ENCODE measurements around the gene HSPB2. TPM values are rescaled to one million over a fixed set of nuclear protein-coding genes. Genes with fewer than 3 reads are reported as not detected.
"Not testable (repeated sequence)": the region's sequence is repeated elsewhere in the genome, so short reads cannot be mapped to it uniquely, and the experiment has no call there.

The HSPB2 gene
- total RNA-seq, 3 donors from 2014 or later: 1.4 to 4.8 TPM; not detected in 1

DNA sequence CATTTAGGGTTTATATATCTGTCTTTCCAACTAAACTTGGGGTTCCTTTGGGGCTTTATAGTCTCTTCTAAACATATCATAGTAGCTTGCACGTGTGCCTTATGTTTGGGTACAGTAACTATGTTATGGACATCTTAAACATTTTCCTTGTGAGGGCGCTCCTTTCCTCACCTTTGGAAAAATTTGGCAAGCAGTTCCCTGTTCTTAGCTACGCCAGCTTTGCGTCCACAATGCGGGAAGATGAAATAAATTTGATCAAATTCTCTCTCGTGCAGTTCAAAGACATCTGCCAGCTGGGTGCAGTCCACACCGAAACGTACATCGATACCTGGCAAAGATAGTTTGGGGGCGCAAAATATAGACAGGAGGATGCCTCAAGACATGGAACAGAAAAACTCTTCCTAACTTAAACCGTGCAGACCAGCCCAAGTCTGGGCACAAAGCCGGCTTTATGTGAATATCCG, 34.1 kb upstream of the HSPB2 start:
- intact Hi-C loops (cut with DNase I, micrococcal nuclease): no loop called here
- peak; percentile 6 for ATAC-seq
- no peak for DNase-seq

DNA sequence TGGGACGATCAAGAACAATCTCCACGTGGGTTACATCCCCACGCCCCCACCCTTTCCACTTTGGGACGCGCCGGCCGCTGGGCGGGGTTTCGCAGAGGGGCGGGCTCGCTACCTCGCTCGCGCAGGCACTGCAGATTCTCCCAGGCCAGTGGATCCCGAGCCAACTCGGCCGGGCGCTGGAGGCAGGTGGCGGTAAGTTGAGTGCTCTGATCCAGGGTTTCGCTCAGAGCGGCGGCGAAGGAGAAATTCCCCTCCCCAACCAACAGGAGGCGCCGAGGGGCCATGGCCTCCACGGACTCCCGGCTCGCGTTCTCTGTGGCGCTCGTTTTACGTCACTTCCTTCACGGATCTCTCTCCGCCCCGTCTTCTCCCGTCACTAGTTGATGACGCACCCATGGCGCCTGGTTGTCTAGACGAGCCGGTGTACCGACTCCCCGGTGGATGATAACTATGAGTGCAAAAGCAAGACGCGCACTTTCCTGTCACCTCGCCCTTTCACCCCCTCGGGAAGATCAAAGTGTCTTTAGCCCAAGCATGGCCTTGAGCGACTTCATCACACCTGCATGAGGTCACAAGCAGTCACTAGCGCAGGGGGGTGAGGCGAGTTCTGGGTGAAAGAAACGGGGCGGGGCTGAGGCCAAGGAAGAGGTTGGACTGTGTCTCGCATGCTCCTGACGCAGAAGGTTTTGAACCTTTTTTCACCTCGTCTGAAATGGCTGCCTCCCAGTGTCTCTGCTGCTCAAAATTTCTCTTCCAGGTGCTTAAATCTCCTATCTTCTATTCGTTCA, 33.5 kb upstream of the HSPB2 start, which contains the start of the genes CFAP68 and FDXACB1:
Gene CFAP68, plus strand, starts transcription at position 693 of the 788 bp plus-strand sequence. Its CDS starts 20 bp downstream, at position 713.
Gene FDXACB1, minus strand, starts transcription at position 317 of the 788 bp plus-strand sequence. Its CDS starts 33 bp downstream, at position 284.
- intact Hi-C loops (cut with DNase I, micrococcal nuclease): no loop called here
- TF ChIP-seq, protein P1, sequence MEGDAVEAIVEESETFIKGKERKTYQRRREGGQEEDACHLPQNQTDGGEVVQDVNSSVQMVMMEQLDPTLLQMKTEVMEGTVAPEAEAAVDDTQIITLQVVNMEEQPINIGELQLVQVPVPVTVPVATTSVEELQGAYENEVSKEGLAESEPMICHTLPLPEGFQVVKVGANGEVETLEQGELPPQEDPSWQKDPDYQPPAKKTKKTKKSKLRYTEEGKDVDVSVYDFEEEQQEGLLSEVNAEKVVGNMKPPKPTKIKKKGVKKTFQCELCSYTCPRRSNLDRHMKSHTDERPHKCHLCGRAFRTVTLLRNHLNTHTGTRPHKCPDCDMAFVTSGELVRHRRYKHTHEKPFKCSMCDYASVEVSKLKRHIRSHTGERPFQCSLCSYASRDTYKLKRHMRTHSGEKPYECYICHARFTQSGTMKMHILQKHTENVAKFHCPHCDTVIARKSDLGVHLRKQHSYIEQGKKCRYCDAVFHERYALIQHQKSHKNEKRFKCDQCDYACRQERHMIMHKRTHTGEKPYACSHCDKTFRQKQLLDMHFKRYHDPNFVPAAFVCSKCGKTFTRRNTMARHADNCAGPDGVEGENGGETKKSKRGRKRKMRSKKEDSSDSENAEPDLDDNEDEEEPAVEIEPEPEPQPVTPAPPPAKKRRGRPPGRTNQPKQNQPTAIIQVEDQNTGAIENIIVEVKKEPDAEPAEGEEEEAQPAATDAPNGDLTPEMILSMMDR (IDR thresholded peaks at IDR 0.05): peak; percentile 92
- Histone ChIP-seq H3K4me3 (peak within 1 kb of the TSS; percentile 10), H3K36me3 (ENCODE audit: low read depth) (no peaks in the 10 kb centered on the region), H3K9me3 (no peaks in the 10 kb centered on the region), H3K4me1 (ENCODE audit: low read depth) (no peaks in the 10 kb centered on the region)
- ATAC-seq (peak; percentile 97), DNase-seq (peak; percentile 95 to 98 (median 97))

More for the DNA sequence above, 34.1 kb upstream of the HSPB2 start:
- Histone ChIP-seq H3K9me3 (no peaks in the 10 kb centered on the region), H3K4me1 (ENCODE audit: low read depth) (no peaks in the 10 kb centered on the region), H3K4me3 (peak overlapping the region; percentile 10), H3K36me3 (ENCODE audit: low read depth) (no peaks in the 10 kb centered on the region)
- TF ChIP-seq, protein P1 (IDR thresholded peaks at IDR 0.05): no peak

DNA sequence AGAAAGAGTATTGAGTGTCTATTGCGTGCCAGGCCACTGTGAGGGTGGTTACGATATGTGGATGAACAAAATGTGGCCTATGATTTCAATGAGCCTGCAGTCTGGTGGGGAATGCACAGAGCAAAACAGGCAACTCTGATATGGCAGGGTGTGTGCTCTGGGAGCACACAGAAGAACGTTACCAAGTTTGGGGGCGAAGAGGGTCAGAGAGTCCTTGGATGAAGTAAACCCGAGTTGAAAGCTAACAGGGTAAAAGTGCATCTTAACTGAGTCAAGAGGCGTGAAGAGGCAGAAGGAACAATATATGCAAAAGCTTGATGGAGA, 32.9 kb upstream of the HSPB2 start:
- intact Hi-C loops (cut with DNase I, micrococcal nuclease): no loop called here
- no peak overlapping the region for H3K4me3 ChIP-seq
- ATAC-seq: no peak
- TF ChIP-seq, protein P1 (IDR thresholded peaks at IDR 0.05): no peak
- DNase-seq: no peak
- H3K9me3 ChIP-seq: no peaks in the 10 kb centered on the region
- no peaks in the 10 kb centered on the region for H3K36me3 ChIP-seq (ENCODE audit: low read depth)
- no peaks in the 10 kb centered on the region for H3K4me1 ChIP-seq (ENCODE audit: low read depth)

DNA sequence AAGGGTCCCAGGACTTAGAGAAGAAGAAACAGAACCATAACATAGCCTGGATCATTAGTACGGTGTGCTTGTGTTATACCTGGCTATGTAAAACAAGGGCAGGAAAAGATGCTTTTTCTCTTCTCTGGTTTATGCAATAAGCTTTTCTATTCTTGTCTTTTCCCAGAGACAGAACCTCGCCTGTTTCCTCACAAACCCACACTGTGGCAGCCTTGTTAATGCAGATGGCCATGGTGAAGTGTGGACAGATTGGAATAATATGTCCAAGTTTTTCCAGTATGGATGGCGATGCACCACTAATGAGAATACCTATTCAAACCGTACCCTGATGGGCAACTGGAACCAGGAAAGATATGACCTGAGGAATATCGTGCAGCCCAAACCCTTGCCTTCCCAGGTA, 30.3 kb upstream of the HSPB2 start:
- Histone ChIP-seq H3K9me3 (no peaks in the 10 kb centered on the region), H3K36me3 (ENCODE audit: low read depth) (no peaks in the 10 kb centered on the region), H3K4me1 (ENCODE audit: low read depth) (no peaks in the 10 kb centered on the region), H3K4me3 (no peak overlapping the region)
- TF ChIP-seq, protein P1 (IDR thresholded peaks at IDR 0.05): no peak
- DNase-seq (no peak), ATAC-seq (no peak)
- intact Hi-C loops (cut with DNase I, micrococcal nuclease): no loop called here

DNA sequence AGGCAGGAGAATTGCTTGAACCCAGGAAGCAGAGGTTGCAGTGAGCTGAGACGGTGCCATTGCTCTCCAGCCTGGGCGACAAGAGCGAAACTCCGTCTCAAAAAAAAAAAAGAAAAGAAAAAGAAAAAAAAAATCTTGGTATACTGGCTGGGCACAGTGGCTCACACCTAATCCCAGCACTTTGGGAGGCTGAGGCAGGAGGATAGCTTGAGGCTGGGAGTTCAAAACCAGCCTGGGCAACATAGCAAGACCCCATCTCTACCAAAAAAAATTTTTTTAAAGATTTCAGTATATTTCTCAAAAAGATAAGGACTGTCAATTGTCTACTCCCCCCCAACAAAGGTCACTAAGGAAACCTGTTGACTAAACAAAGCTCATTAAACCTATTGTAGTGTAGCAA, 27.5 kb upstream of the HSPB2 start:
- H3K36me3 ChIP-seq (ENCODE audit: low read depth); H3K4me1 ChIP-seq (ENCODE audit: low read depth); DNase-seq; intact Hi-C loops (cut with DNase I, micrococcal nuclease); ATAC-seq; H3K4me3 ChIP-seq; H3K9me3 ChIP-seq: not testable (repeated sequence)

DNA sequence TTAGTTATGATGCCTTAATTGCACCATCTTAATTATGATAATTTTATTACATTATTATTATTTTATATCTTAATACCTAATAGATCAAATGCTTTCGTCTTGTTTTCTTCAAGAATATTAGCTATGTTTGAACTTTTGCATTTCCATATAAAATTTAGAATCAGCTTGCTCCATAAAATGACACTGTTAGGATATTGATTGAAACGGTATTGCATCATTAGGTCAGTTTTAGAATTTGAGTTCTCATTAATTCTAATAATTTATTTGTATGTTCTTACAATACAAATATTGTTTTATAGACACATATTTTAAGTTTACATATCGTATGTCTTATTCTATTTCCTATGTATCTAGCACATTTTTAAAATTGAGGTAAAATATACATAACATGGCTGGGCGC, 26.5 kb upstream of the HSPB2 start:
- H3K9me3 ChIP-seq: no peaks in the 10 kb centered on the region
- H3K4me3 ChIP-seq: no peak overlapping the region
- TF ChIP-seq, protein P1 (IDR thresholded peaks at IDR 0.05): no peak
- H3K4me1 ChIP-seq (ENCODE audit: low read depth): no peaks in the 10 kb centered on the region
- no peaks in the 10 kb centered on the region for H3K36me3 ChIP-seq (ENCODE audit: low read depth)
- ATAC-seq (no peak), DNase-seq (no peak)
- intact Hi-C loops (cut with DNase I, micrococcal nuclease): no loop called here
